Osteoblast (primary cell): ENCODE data around the gene ME3. TPM values are rescaled to one million over a fixed set of nuclear protein-coding genes. Genes with fewer than 3 reads are reported as not detected.

Source experiments
- DNase-seq: peaks from one replicate; pipeline ENCODE4 v3.0.0; 2011; ENCODE audit warnings: low spot score, mixed read lengths; ENCODE audit not compliant: insufficient read length; ENCODE audit errors: missing footprints
- H2AFZ ChIP-seq: 2 replicates; pipeline ENCODE4 v1.6.0; 2011; ENCODE audit warnings: mild to moderate bottlenecking, low read length
- H3K27ac ChIP-seq: 2 replicates; pipeline ENCODE4 v1.5.1; 2011; ENCODE audit warnings: mild to moderate bottlenecking, low read depth, low read length, moderate library complexity
- H3K27me3 ChIP-seq: 2 replicates; pipeline ENCODE4 v1.6.0; 2012; ENCODE audit warnings: mild to moderate bottlenecking, control low read depth, inconsistent platforms, low read length, moderate library complexity; ENCODE audit not compliant: insufficient read depth
- H3K36me3 ChIP-seq: 2 replicates; pipeline ENCODE4 v1.5.1; 2011; ENCODE audit warnings: mild to moderate bottlenecking, low read length, control low read depth, moderate library complexity; ENCODE audit not compliant: insufficient read depth
- H3K4me1 ChIP-seq: 2 replicates; pipeline ENCODE4 v1.5.1; 2011; ENCODE audit warnings: mild to moderate bottlenecking, low read length, control low read depth, moderate library complexity; ENCODE audit not compliant: insufficient read depth
- H3K4me2 ChIP-seq: 2 replicates; pipeline ENCODE4 v1.6.0; 2011; ENCODE audit warnings: mild to moderate bottlenecking, low read length; ENCODE audit not compliant: insufficient read depth
- H3K4me3 ChIP-seq: fragments of 200-600 bp; sonication (generic); 3 replicates; pipeline ENCODE4 v1.5.1; 2012; ENCODE audit warnings: mild to moderate bottlenecking, low read length, inconsistent platforms; ENCODE audit not compliant: insufficient read depth
- H3K79me2 ChIP-seq: 2 replicates; pipeline ENCODE4 v1.6.0; 2012; ENCODE audit warnings: mild to moderate bottlenecking, low read length, control low read depth, inconsistent platforms; ENCODE audit not compliant: insufficient read depth
- H3K9me3 ChIP-seq: 2 replicates; pipeline ENCODE4 v1.5.1; 2011; ENCODE audit warnings: low read depth, low read length, control low read depth
- H4K20me1 ChIP-seq: 2 replicates; pipeline ENCODE4 v1.6.0; 2012; ENCODE audit warnings: mild to moderate bottlenecking, low read length, control low read depth; ENCODE audit not compliant: insufficient read depth
- CTCF ChIP-seq: IDR thresholded peaks from 2 replicates; pipeline ENCODE4 v1.5.1; 2011; ENCODE audit warnings: mild to moderate bottlenecking, low read depth, low read length, moderate library complexity; ENCODE audit errors: extremely low read depth
- total RNA-seq: library from RNA; depleted of rRNA; stranded (reverse); fragments of >200 nt; gene quantifications from 2 replicates; pipeline ENCODE4 v1.2.3, GENCODE V29; 2012

ME3 gene
- total RNA-seq, 1 donor = 70.9 TPM

- TF ChIP-seq CTCF = no peak
- Histone ChIP-seq H3K36me3 (no peaks in the 10 kb centered on the region), H3K27ac (peak overlapping the region; percentile 76), H2AFZ (peak overlapping the region; percentile 19), H3K9me3 (no peaks in the 10 kb centered on the region), H3K4me3 (no peak overlapping the region), H3K4me2 (peak overlapping the region; percentile 3), H3K79me2 (no peaks in the 10 kb centered on the region), H3K4me1 (peaks cover 67% of the 10 kb centered on the region), H3K27me3 (no peaks in the 10 kb centered on the region), H4K20me1 (no peaks in the 10 kb centered on the region)
- DNase-seq = peak; percentile 42
Measured at GRCh38 chr11:86629045-86629706, 43.2 kb downstream of the ME3 start.

GRCh38 chr11:86627776-86628455, 44.5 kb downstream of the ME3 start:
- Histone ChIP-seq H3K9me3 (no peaks in the 10 kb centered on the region), H4K20me1 (no peaks in the 10 kb centered on the region), H3K36me3 (no peaks in the 10 kb centered on the region), H3K4me1 (peaks cover 65% of the 10 kb centered on the region), H3K27ac (peak overlapping the region; percentile 76), H3K79me2 (no peaks in the 10 kb centered on the region), H3K27me3 (no peaks in the 10 kb centered on the region), H3K4me2 (peak overlapping the region; percentile 10), H3K4me3 (no peak overlapping the region), H2AFZ (peak overlapping the region; percentile 36)
- peak; percentile 45 for DNase-seq
- TF ChIP-seq CTCF = no peak

- Histone ChIP-seq H3K4me3 (no peak overlapping the region), H3K4me1 (peaks cover 64% of the 10 kb centered on the region), H3K79me2 (no peaks in the 10 kb centered on the region), H4K20me1 (no peaks in the 10 kb centered on the region), H3K27ac (peak overlapping the region; percentile 14), H3K4me2 (no peak overlapping the region), H3K27me3 (no peaks in the 10 kb centered on the region), H3K9me3 (no peaks in the 10 kb centered on the region), H3K36me3 (no peaks in the 10 kb centered on the region), H2AFZ (no peak overlapping the region)
- TF ChIP-seq CTCF = no peak
- DNase-seq = peak; percentile 26
Measured at GRCh38 chr11:86625981-86626380, 46.4 kb downstream of the ME3 start.

- TF ChIP-seq CTCF = no peak
- H3K27me3 ChIP-seq = no peaks in the 10 kb centered on the region
- H3K4me1 ChIP-seq = peaks cover 64% of the 10 kb centered on the region
- no peak overlapping the region for H3K4me2 ChIP-seq
- no peaks in the 10 kb centered on the region for H4K20me1 ChIP-seq
- DNase-seq = no peak
- H3K27ac ChIP-seq = no peak overlapping the region
- H3K36me3 ChIP-seq = no peaks in the 10 kb centered on the region
- H3K9me3 ChIP-seq = no peaks in the 10 kb centered on the region
- no peak overlapping the region for H2AFZ ChIP-seq
- no peak overlapping the region for H3K4me3 ChIP-seq
- H3K79me2 ChIP-seq = no peaks in the 10 kb centered on the region
Measured at GRCh38 chr11:86625544-86625943, 46.9 kb downstream of the ME3 start.
